Pancreas (tissue), 10 donors: ENCODE measurements around the gene BSPRY. TPM values are rescaled to one million over a fixed set of nuclear protein-coding genes. Genes with fewer than 3 reads are reported as not detected.

ENCODE experiments used
- ATAC-seq, 4 donors: fragments of 200-7000 bp; cut with Tn5 transposase; one replicate each; pipeline versions ENCODE4 v1.8.0 to v1.9.1; 2020; ENCODE audit warnings: mild to moderate bottlenecking in 4 of 4, moderate library complexity in 4 of 4
- DNase-seq, 6 donors: peaks; one replicate each; pipeline ENCODE4 v3.0.0-alpha.2; 2020
- FAIRE-seq: peaks from 2 replicates; lab custom pipeline; 2012; peaks lifted over from hg19 to GRCh38; lab: Jason Lieb, UNC
- H3K27ac ChIP-seq, 4 donors: fragments of 200-600 bp; sonication (generic); 1 replicate in 3 of 4; 2 replicates in 1 of 4; pipeline versions ENCODE4 v1.5.0 to v1.8.0; 2020
- H3K27me3 ChIP-seq, 4 donors: fragments of 200-600 bp; one replicate each; pipeline ENCODE4 v1.8.0; 2021
- H3K36me3 ChIP-seq, 3 donors: fragments of 200-600 bp; sonication (generic) in 1 of 3; one replicate each; pipeline versions ENCODE4 v1.5.0 to v1.8.0; 2020 to 2021
- H3K4me1 ChIP-seq, 3 donors: fragments of 200-600 bp; one replicate each; pipeline ENCODE4 v1.8.0; 2021
- H3K4me3 ChIP-seq, 4 donors: fragments of 200-600 bp; sonication (generic) in 2 of 4; one replicate each; pipeline versions ENCODE4 v1.5.0 to v1.8.0; 2020 to 2021
- H3K9me3 ChIP-seq, 4 donors: fragments of 200-600 bp; one replicate each; pipeline ENCODE4 v1.8.0; 2021
- CTCF ChIP-seq, 4 donors: fragments of 200-600 bp; sonication (generic) in 3 of 4; IDR thresholded peaks; one replicate each; pipeline versions ENCODE4 v1.5.0 to v1.8.0; 2021; ENCODE audit warnings: antibody characterized with exemption in 4 of 4
- WGBS, 2 donors: extraction: QIAGEN DNeasy Blood & Tissue Kit; methylation state at CpG; one replicate each; pipeline ENCODE4 v1.1.7; 2013; 5-methylcytosine and 5-hydroxymethylcytosine counted together
- intact Hi-C, 3 donors: fragments of 100-400 bp; cut with DNase I; formaldehyde crosslinking; loops; one replicate each; pipeline versions ENCODE4 v1.11.1 to v1.14.2; 2022
- polyA plus RNA-seq, 2 donors: library from polyadenylated mRNA; stranded (reverse); fragments of 200-250 nt; gene quantifications; one replicate each; pipeline ENCODE4 v1.2.3, GENCODE V29; 2013
- total RNA-seq, 6 donors: library from RNA; stranded (reverse); fragmentation: NEBNext Ultra II Directional in 4 of 6; extraction: Animal tissue kit (Norgen Biotek cat#: 25700) in 4 of 6; gene quantifications; one replicate each; pipeline versions ENCODE4 v1.2.1 to v1.2.4, GENCODE V29; 2021 to 2023
- donor health status: healthy with polysubstance abuse.
- donor health status: DM: no; HTN: no; CAD: no; lungs with moderate emphysema.
- donor health status: DM: no; HTN: no; CAD: no.
- donor health status: control.
- donor health status: control.
- donor health status: Bipolar disorder and iron deficiency.
- donor health status: DM: yes; HTN: yes; CAD: no.
- donor health status: DM: no; HTN: no; CAD: no.
- donor health status: DM: no; HTN: no; CAD: no.
- donor health status: DM: yes; HTN: yes; CAD: no.

BSPRY gene
- total and polyA plus RNA-seq, 8 donors = 12.5 to 35.9 (median 21.3) TPM

DNA sequence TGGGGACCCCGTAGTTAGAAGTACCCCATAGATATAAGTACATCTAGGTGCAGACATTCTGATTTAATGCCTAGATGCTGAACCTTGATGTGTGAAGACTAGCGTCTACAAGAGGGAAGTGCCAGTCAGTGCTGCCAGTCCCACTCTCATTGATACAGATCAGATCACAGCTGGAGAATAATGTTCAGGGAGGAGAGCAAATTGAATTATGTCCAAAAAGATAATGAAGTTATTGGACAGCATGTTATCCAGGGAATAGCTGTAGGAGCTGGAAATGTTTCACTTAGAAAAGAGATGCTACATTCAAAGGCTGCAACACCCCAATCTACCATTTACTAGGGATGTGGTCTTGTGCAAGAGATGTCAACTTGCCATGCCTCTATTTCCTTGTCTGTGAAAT lies 30.3 kb upstream of the BSPRY start:
- ATAC-seq = no peak
- peaks cover 0 to 12% (median 0%) of the 10 kb centered on the region in 3 donors for H3K36me3 ChIP-seq
- no peak for DNase-seq
- TF ChIP-seq CTCF (IDR thresholded peaks at IDR 0.05) = no peak
- H3K9me3 ChIP-seq = no peaks in the 10 kb centered on the region
- FAIRE-seq = no peak
- no peak overlapping the region for H3K27ac ChIP-seq
- H3K4me1 ChIP-seq = no peaks in the 10 kb centered on the region
- H3K27me3 ChIP-seq = no peaks in the 10 kb centered on the region
- WGBS, 2 donors = 79 to 85% methylated on average over 2 of the region's 2 CpGs
- intact Hi-C loops = loop anchor here in 1 of 3 donors (10.0 kb wide), 1 partner anchor 346 kb away; no protein-coding TSS in a partner anchor
- no peak overlapping the region for H3K4me3 ChIP-seq

DNA sequence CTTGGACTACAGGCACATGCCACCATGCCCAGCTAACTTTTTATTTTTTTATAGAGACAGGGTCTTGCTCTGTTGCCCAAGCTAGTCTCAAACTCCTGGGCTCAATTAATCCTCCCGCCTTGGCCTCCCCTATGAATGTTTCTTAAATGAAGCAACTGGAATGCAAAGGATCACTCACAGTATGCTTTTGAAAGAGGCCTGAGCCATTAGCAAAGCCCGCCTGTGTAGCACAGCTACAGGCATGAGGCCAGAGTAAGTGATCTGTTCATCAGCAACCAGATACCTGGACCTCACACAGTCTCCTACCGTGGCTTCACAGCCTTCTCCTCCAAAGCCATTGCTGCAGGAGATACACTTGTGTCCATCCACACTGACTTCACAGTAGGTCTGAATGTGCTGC lies 29.3 kb upstream of the BSPRY start:
- no peak overlapping the region for H3K4me3 ChIP-seq
- ATAC-seq = no peak
- no peak for TF ChIP-seq CTCF (IDR thresholded peaks at IDR 0.05)
- FAIRE-seq = no peak
- intact Hi-C loops = no loop called here
- peaks cover 0 to 12% (median 0%) of the 10 kb centered on the region in 3 donors for H3K36me3 ChIP-seq
- 88 to 94% methylated on average over 3 of the region's 3 CpGs for WGBS, 2 donors
- H3K4me1 ChIP-seq = no peaks in the 10 kb centered on the region
- H3K27ac ChIP-seq = no peak overlapping the region
- H3K9me3 ChIP-seq = no peaks in the 10 kb centered on the region
- no peak for DNase-seq
- H3K27me3 ChIP-seq = no peaks in the 10 kb centered on the region

DNA sequence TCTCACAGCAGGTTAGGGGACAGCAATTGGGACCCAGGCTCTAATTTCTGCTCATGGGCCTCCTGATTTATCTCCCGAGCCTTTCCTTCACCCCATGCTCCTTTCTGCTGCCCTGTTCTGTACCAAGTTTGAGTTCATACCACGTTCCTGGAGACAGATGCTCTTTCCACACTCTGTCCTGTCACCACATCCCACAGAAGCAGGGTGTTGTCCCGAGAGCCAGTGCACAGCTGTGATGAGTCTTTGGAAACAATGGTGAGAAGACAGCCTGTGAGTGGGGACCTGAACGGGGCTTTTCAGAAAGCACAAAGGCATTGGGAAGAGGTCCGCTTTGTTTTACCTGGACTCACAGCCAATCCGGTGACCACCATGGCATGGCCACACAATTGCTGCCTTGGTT lies 26.7 kb upstream of the BSPRY start:
- intact Hi-C loops = no loop called here
- Histone ChIP-seq H3K9me3 (no peaks in the 10 kb centered on the region), H3K27ac (no peak overlapping the region), H3K4me3 (no peak overlapping the region), H3K4me1 (no peaks in the 10 kb centered on the region), H3K36me3 (peaks cover 0 to 7% (median 0%) of the 10 kb centered on the region in 3 donors), H3K27me3 (no peaks in the 10 kb centered on the region)
- no peak for ATAC-seq
- FAIRE-seq = no peak
- DNase-seq = no peak
- 72 to 82% methylated on average over 6 of the region's 6 CpGs for WGBS, 2 donors
- no peak for TF ChIP-seq CTCF (IDR thresholded peaks at IDR 0.05)

- no peak for DNase-seq
- WGBS, 2 donors = 90 to 99% methylated on average over 4 of the region's 4 CpGs
These were observed 23.1 kb upstream of the BSPRY start for GRCh38 chr9:113326230-113326629.

More at GRCh38 chr9:113326230-113326629, 23.1 kb upstream of the BSPRY start:
- H3K9me3 ChIP-seq = no peaks in the 10 kb centered on the region
- H3K4me1 ChIP-seq = no peaks in the 10 kb centered on the region
- no peaks in the 10 kb centered on the region for H3K27me3 ChIP-seq
- no peak overlapping the region for H3K27ac ChIP-seq
- H3K4me3 ChIP-seq = no peak overlapping the region
- no peaks in the 10 kb centered on the region for H3K36me3 ChIP-seq
- no peak for TF ChIP-seq CTCF (IDR thresholded peaks at IDR 0.05)
- ATAC-seq (no peak), FAIRE-seq (no peak)
- intact Hi-C loops = no loop called here
